Measurements from ENCODE around the gene MRPL28.
"Not testable (repeated sequence)": the region's sequence is repeated elsewhere in the genome, so short reads cannot be mapped to it uniquely, and the experiment has no call there.

Gene MRPL28

DNA sequence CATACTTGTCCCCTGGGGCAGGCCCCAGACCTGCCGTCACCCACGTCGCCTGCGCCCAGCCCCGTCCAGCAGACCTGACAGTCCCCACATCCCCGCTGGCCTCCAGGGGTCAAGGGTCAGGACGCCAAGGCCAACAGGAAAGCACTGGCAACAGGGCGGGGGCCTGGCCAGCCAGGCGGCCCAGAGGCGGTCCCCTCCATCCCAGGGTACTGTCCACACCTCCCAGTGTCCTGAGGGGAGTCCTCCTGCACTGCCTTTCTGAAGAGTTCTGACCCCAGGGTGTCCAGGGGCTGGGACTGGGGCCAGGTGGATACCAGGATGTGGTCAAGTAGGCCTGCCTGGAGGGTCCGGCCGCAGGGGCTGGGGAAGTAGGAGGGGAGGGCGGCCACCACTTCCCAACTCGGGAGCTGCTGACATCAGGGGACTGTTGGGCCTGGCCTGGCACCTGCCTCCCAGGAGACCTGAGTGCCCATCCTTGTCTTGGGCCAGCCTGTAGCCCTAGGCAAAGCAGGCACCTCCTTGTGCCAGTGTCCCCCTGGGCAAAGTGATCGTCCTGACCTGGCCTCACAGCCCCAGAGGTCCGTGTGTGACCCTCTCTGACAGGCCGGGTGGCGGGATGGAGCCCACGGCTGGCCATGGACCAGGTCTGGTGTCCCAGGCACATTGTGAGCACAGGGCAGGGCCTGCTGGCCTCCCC, 11.1 kb downstream of the MRPL28 start:
- DNase-seq (ENCODE audit: low spot score): no peak

DNA sequence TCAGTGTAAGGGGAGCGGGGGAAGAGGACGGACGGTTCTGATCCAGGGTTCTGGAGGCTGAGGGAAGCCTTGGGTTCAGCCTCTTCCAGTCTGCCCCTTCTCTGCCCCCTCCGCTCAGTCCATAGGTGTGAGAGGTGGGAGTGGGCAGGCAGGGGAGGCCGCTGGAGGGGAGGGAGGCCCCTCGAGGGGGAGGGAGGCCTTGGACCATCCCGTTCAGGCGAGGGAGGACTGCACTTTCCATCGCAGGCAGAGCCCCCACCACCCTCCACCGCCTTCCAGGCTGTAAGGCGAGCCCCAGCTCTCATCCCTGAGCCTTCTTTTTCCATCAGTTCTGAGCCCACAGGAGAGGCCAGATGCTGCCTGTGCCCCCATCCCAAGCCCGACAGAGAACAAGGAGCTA, 13.6 kb downstream of the MRPL28 start:
- no peak for DNase-seq (ENCODE audit: low spot score)

DNA sequence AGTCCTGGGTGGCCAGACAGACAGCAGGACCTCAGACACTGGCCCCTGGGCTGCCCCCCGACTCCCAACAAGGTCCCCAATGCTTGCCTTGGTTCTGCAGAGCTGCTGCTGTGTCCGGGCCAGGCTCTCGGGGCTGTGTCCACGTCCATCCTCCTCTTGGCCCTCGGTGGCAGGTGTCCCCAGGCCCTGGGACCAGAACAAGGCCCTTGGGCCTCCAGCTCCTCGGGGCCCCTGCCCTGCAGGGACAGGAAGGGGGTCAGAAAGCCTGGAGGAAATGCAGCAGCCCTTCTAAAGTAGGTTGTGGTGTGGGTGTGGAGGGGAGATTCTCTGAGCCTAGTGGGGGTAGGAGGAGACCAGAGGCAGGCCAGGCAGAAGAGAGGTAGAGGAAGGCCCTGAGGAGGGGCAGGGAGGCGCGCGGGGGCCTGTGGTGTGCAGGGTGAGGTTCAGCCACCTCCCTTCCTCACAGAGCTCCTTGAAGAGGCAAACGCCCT, 15.3 kb downstream of the MRPL28 start:
- no peak for DNase-seq (ENCODE audit: low spot score)

DNA sequence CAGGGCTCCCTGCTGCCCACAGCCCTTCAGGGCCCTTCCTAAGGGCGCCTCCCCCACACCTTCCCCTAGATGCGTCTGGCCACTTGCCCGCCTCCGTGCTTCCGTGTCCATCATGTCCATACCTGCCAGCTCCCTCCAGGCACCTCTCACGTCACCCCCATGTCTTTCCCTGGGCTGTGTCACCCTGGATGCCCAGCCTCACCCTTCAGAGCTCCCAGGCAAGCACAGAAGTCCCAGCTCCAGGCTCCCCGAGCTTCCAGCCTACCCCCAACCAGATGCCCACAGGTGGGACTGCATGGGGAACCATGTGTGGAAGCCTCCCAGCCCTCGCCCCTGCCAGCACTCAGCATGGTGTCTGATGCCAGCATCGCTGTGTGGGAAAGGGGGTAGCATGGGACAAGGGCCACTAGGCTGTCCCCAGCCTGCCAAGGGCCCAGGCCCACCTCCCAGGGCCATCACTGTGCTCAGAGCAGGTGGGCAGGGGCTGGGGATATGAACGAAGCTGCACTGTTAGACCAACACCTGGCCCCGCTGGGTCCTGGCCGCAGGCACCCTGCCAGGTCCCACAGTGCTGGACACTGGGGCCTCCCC, 16.0 kb downstream of the MRPL28 start:
- DNase-seq (ENCODE audit: low spot score): no peak

DNA sequence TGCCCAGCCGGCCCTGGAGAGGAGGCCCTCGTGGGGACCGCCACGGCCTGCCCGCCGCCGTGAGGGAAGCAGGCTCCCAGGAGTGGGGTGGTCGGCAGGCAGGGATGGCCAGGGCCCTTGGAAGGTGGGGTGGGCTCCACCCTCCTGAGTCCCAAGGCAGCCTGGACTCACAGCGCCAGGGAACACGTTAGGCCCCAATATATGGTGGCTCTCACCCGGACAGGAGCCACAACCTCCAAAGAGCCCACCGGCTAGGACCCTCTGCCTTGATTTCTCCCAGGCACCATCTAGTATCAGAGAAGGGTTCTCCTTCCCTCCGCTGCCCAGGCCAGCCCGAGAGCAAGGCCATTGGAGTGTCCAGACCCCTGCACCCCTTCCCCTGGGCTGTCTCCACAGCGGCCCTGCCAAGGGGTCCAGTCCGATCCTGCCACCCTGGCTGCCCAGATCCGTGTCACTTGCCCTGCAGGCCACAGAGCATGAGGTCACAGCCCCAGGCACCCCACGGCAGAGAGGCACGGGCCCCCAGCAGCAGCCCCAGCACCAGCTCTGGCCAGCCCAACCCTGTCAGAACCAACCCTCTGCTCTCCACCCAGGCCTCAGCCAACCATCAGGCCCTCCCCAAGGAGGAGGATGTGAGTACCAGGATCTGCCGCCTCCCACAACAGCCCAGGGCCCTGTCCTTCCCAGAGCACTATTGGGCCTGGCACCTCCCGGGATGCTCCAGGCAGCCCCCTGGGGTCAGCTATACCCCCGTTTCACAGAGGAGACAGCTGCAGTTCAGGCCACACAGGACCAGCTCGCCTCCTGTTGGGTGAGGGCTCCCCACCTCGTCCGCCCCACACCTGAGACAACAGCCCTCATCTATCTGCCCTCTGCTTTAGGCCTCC, 16.7 kb downstream of the MRPL28 start:
- no peak for DNase-seq (ENCODE audit: low spot score)

DNA sequence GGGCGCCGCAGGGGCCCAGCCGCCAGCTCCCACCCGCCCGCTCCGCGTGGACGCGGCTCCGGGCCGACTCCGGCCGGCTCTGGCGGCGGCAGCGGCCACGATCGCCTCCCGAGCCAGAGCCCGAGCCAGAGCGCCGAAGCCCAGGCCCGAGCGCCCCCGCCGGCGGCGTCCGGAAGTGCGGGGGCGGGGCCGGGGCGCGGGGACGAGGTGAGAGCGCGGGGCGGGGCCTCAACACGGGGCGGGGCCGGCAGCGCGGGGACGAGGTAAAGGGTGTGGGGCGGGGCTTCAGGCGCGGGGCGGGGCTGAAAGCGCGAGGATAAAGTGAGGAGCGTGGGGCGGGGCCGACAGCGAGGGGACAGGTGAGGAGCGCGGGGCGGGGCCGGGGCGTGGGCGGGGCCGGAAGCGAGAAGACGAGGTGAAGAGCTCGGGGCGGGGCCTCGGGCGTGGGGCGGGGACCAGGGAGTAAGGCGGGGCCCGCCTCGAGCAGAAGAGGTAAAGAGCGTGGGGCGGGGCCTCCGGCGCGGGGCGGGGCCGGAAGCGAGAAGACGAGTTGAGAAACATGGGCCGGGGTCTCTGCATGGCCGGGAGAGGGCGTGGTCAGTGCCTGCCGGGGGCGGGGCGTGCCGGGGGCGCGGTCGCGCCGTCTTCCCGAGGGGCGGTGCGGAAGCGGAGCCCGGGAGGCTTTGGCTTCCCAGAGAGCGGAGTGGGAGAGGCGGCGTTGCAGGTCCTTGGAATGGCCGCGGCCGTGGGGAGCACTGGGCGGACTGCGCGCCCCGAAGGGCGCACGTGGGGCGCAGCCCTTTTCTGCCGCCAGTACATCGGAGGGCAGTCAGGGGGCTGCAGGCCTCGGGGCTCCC, 17.6 kb downstream of the MRPL28 start, which contains the start of gene AXIN1:
Gene AXIN1, minus strand, starts transcription at position 177 of the 857 bp plus-strand sequence. CDS start 5,698 bp downstream, outside the sequence.
- DNase-seq (ENCODE audit: low spot score): peak; percentile 94

DNA sequence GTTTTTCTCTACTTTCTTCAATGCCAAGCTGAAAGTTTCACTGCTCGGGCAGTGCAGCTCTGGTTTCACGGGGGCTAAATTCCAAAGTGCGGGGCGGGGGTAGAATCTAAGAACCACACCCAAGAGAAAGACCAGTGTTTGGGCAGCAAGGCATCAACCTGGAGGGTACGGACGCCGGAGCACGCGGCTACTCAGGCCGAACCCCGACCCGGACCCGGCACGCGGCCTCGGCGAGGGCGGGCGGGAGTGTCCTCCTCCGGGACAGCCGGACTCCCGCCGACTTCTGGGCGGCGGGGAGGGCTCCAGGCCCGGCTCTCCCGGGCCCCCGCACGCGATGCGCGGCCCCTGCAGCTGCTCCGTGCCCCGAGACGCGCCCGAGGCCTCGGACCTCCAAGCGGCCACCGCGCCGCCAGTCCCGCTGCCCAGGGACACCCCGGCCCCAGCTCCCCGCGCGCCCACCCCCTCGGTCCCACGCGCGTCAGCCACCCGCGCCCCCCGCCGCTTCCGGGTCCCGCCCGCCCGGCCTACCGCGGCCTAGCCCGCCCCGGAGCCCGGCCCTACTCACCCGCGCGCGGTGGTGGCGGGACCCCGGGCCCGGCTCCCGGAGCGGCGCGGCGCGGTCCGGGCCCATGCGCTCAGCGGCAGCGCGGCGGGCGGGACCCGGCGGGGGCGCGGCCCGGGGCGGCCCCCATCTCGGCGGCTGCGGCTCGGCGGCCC, 18.4 kb downstream of the MRPL28 start:
- DNase-seq (ENCODE audit: low spot score): no peak

DNA sequence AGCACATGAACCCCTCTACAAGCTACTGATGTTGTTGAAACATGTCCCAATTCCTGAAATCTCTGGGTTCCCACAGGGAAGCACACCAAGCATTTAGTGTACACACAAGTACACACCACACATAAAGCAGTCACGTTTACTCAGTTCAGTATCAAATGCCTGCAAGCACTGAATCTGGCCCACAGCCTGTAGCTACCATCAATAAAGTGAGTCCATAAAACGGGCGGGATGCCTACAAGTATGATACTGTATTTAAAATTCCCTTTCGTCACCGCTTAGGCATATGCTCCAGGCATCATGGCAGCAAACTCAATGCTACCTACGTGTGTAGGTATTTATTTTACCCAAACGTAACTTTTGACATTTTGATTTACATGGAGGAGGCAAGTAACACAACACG, 20.1 kb downstream of the MRPL28 start:
- DNase-seq (ENCODE audit: low spot score): no peak

DNA sequence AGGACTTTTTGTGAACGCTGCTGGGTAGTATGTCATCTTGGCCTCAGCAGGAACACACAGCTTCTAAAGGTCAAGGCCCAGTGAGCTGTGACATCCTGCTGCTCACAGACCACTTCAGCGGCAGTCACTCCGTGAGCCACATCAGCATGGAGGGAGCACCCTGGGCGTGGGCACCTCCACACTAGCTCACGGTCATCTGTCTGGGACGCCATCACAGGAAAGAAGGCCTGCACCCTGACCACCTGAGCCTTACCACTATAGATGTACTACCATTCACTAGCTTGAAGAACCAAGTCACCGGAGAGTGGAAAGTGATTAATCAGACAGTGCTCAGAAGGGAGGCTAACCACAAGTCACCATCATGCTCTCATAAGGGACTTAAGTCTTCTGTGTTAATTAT, 21.1 kb downstream of the MRPL28 start:
- no peak for DNase-seq (ENCODE audit: low spot score)

DNA sequence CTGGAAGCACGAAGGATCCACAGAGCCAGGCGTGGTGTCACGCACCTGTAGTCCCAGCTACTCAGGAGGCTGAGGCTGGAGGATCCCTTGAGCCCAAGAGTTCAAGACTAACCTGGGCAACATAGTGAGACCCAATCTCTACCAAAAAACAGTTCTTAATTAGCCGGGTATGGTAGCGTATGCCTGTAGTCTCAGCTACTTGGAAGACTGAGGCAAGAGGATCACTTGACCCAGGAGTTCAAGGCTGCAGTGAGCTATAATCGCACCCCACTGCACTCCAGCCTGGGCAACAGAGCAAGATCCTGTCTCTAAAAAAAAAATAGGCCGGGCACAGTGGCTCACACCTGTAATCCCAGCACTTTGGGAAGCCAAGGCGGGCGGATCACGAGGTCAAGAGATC, 21.8 kb downstream of the MRPL28 start:
- not testable (repeated sequence) for DNase-seq (ENCODE audit: low spot score)

DNA sequence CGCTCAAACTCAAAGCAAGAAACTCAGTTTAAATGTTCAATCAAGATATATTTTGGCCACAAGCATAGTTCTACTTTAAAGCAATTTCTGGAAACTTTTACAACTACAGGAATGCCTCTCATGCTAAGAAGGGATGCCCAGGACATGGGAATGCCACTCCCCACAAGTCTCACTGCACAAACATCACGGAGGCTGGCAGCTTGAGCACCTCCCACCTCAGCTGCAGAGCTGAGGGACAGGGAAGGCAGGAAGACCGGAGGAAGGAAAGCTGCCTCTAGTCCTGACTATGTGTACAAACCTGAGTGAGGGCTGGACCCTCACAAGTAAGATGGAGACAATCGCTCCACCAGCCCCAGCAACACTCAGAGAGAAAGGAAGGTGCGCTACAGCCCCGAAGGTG, 23.1 kb downstream of the MRPL28 start:
- DNase-seq (ENCODE audit: low spot score): no peak

DNA sequence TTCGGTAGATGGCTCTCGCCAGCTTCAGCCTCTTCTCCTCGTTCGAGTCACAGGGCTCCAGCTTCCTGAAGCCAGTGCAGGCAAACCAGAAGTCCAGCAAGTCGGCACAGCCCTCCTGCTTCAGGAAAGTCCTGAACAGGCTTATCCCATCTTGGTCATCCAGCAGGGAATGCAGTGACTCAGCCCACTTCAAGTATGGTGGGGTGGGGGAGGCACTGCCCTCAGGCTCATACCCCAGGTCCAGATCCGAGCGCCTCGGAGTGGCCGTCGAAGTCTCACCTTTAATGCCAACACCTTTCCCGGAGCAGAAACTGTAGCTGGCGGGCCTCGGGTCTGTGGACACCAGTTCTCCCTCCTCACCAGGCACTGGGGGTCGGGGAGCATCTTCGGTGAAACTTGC, 23.8 kb downstream of the MRPL28 start:
- no peak for DNase-seq (ENCODE audit: low spot score)

DNA sequence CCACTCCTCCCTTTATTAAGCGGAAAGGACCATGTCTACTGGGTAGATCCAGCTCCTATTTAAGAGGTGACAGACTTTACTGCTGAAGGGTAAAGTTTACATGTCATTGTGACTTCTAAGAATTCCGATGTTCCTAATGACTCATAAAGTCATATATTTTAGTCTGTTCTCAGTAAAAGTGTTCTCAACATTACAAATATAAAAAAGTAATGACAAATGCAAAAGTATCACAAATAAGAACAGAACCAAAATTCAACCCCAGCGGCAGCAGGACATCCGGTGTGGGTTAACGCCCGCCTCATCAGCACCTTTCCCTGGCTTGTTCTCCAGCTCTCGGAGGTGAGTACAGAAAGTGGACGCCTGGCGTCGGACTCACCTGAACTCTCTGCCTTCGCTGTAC, 24.6 kb downstream of the MRPL28 start:
- no peak for DNase-seq (ENCODE audit: low spot score)

DNA sequence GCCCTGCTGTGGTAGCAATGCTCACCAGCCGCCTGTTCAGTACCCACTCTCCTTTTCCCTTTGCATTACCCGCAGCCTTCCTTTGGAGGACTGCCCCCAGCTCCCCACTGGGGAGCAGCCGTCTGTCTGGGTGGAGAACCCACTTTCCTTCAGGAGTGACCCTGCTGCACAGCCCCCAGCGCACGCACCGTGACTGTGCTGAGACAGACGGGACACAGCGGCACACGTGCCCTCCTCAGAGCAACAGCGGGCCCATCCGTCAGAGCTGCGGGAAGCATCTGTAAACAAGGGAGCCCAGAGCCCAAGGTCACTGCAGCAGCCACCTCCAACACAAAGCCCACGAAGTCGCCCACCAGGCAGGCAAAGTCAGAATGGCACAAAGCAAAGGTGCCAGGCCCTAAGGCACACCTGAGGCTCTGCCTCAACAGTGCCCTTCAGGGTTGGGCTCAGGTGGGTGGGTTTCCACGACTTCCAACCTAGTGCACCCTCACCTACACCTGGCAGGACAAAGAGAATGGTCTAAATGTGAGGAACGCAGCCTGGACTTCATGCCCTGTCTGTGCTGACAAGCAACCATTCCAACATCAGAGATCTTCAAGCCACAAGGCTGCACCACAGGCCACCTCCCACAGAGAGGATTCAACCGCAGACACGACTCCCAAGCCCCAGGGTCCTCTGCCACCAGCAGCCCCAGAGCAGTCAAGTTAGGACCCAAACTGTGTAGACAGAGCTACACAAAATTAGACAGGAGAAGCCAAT, 27.7 kb downstream of the MRPL28 start:
- DNase-seq (ENCODE audit: low spot score): no peak

DNA sequence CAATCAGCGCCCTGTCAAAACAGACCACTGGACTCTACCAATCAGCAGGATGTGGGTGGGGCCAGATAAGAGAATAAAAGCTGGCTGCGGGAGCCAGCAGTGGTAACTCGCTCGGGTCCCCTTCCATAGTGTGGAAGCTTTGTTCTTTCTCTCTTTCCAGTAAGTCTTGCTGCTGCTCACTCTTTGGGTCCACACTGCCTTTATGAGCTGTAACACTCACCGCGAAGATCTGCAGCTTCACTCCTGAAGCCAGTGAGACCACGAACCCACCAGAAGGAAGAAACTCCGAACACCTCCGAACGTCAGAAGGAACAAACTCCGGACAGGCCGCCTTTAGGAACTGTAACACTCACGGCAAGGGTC, 28.4 kb downstream of the MRPL28 start:
- not testable (repeated sequence) for DNase-seq (ENCODE audit: low spot score)

DNA sequence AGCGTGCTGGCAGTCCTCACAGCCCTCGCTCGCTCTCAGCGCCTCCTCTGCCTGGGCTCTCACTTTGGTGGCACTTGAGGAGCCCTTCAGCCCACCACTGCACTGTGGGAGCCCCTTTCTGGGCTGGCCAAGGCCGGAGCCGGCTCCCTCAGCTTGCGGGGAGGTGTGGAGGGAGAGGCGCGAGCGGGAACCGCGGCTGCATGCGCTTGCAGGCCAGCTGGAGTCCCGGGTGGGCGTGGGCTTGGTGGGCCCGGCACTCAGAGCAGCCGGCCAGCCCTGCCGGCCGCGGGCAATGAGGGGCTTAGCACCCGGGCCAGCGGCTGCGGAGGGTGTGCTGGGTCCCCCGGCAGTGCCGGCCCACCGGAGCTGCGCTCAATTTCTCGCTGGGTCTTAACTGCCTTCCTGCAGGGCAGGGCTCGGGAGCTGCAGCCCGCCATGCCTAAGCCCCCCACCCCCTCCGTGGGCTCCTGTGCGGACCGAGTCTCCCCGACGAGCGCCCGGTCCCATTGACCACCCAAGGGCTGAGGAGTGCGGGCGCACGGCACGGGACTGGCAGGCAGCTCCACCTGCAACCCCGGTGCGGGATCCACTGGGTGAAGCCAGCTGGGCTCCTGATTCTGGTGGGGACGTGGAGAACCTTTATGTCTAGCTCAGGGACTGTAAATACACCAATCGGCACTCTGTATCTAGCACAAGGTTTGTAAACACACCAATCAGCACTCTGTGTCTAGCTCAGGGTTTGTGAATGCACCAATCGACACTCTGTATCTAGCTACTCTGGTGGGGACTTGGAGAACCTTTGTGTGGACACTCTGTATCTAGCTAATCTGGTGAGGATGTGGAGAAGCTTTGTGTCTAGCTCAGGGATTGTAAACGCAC, 29.0 kb downstream of the MRPL28 start:
- not testable (repeated sequence) for DNase-seq (ENCODE audit: low spot score)

DNA sequence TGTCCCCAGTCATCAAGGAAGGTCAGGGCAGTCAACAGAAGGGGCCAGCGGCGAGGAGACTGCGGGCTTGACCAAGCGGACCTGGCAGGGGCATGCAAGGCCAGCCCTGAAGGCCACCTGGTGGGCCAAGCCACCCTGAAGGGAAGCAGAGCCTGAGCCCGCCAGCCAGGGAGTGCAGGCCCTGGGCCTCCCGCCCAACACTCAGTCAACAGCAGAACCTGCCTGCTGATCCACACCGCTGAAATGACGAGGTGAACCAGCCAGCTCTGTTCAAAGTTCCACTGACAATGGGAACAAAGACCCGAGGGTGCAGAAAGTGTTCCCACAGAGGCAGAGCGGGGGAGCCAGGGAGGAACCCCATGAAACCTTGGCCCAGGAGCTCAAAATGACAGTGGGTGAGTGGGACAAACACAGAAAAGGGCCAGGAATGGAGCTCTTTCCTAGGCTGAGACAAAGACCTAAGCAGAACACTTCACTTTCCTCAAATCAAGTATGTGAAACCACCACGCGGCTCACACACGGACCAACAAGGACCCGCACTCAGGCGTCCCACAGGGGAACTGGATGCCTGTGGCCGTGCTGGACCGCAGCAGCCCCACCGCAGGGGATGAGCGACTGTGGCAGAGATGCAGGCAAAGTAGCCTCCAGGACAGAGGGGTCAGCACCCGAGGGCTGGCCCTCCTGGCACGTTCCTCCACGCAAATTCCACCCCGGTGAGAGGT, 29.8 kb downstream of the MRPL28 start:
- no peak for DNase-seq (ENCODE audit: low spot score)

DNA sequence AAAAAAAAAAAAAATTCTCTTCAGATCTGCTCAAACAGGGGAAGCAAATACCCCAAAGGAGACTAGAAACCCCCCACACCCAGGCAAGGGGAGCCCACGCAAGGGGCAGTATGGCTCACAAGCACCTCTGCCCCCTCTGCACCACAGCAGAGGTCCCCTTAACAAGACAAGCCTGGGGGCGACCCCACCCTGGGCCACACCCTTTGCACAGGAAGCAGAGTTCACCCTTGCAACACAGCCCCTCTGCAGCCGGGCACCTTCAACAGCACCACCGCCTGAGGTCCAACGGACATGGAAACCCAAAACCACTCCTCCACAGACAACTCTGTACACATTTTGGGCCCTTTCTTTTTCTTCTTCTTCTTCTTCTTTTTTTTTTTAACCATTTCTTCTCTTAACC, 30.7 kb downstream of the MRPL28 start:
- DNase-seq (ENCODE audit: low spot score): no peak
